ENCODE measurements around the gene HIRA. TPM values are rescaled to one million over a fixed set of nuclear protein-coding genes. Genes with fewer than 3 reads are reported as not detected.

The HIRA gene
- total RNA-seq, 2 experiments from 2014 or later: 52.0 to 52.8 TPM

DNA sequence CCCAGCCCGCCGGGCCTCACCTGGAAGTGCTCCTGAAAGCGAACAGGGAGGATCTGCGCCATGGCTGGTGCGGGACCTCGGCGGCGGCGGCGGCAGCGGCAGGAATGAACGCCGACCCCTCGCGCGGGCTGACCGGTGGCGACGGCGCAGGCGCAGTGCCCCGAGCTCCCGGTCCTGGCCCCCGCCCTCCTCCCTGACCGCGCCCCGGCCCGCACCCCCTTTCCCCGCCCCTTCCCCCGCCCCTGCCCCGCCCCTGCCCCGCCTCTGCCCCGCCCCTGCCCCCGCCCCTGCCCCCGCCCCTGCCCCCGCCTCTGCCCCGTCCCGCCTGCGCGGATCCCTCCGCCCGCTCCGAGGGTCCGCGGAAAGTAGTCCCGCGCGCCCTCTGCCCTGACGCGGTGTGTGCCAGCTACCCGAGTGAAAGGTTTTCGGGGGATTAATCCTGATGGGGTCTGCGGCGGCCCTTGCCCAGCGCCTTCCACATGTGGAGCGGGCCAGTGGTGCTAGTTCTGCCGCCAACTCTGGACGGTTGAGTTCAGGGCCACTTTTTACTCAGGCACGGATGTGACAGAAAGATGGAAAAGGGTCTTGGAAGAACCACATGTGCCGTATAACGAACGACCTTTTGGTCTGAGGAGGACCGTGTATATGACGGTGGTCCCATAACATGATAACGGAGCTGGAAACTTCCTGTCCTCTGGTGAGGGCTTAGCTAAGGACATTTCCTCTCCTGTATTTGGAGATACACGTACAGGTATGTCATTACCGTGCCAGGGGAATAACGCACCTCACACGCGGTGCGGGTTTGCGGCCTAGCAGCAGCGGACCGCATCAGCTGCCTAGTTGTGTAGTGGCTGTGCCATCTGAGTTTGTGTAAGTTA, 139.7 kb downstream of the HIRA start, which contains the start of gene CLTCL1:
CLTCL1 (minus strand) TSS at position 140 of the 878 bp plus-strand sequence; CDS start at position 62, 78 bp downstream.
- POLR2A ChIA-PET: interaction anchor here (0.8 to 1.6 kb wide), 7 partner anchors 113 to 188 kb away, joined by 3 to 7 read pairs (median 3); partner anchors contain the start of genes CDC45, DGCR2, ESS2 and HIRA
- CTCF ChIA-PET: interaction anchor here (0.8 to 1.6 kb wide), 4 partner anchors 112 to 338 kb away, joined by 3 to 5 read pairs (median 3); partner anchors contain the start of gene ESS2
- H3K9me3 Mint-ChIP-seq: no peaks in the 10 kb centered on the region
- H3K4me3 Mint-ChIP-seq: peak within 1 kb of the TSS; percentile 82
- peaks cover 25% of the 10 kb centered on the region for H3K4me1 Mint-ChIP-seq
- H3K27ac Mint-ChIP-seq: peak within 1 kb of the TSS; percentile 47
- H3K27me3 Mint-ChIP-seq: peaks cover 34% of the 10 kb centered on the region
- peak; percentile 77 for DNase-seq
- H3K36me3 Mint-ChIP-seq (ENCODE audit: low read depth): no peaks in the 10 kb centered on the region

DNA sequence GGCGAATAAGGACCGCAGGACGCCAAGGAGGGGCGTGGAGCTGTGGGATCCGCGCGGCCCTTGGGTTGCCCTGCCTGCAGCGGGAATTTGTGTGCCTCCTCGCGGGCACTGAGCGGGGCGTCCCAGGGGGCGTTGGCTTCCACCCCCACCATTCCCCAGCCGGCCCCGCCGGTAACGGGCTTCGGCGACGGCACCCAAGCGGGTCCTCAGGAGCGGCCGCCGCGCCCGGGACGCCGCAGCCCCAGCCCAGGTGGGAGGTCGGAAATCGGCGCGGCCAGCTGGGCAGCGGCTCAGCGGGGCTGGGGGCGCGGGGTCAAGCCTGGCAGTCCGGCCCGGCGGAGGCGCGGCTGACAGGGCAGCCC, 140.3 kb downstream of the HIRA start:
- peak; percentile 23 for DNase-seq
- POLR2A ChIA-PET: interaction anchor here (0.8 to 1.6 kb wide), 4 partner anchors 112 to 169 kb away, joined by 3 to 7 read pairs (median 4); partner anchors contain the start of genes DGCR2, ESS2, HIRA and SLC25A1
- Mint-ChIP-seq H3K27me3 (peaks cover 37% of the 10 kb centered on the region), H3K9me3 (no peaks in the 10 kb centered on the region), H3K36me3 (ENCODE audit: low read depth) (no peaks in the 10 kb centered on the region), H3K4me3 (peak overlapping the region; percentile 67), H3K27ac (no peak overlapping the region), H3K4me1 (peaks cover 25% of the 10 kb centered on the region)
- CTCF ChIA-PET: interaction anchor here (1.4 to 1.6 kb wide), 2 partner anchors 111 to 146 kb away, joined by 3 to 5 read pairs; partner anchors contain the start of gene ESS2

DNA sequence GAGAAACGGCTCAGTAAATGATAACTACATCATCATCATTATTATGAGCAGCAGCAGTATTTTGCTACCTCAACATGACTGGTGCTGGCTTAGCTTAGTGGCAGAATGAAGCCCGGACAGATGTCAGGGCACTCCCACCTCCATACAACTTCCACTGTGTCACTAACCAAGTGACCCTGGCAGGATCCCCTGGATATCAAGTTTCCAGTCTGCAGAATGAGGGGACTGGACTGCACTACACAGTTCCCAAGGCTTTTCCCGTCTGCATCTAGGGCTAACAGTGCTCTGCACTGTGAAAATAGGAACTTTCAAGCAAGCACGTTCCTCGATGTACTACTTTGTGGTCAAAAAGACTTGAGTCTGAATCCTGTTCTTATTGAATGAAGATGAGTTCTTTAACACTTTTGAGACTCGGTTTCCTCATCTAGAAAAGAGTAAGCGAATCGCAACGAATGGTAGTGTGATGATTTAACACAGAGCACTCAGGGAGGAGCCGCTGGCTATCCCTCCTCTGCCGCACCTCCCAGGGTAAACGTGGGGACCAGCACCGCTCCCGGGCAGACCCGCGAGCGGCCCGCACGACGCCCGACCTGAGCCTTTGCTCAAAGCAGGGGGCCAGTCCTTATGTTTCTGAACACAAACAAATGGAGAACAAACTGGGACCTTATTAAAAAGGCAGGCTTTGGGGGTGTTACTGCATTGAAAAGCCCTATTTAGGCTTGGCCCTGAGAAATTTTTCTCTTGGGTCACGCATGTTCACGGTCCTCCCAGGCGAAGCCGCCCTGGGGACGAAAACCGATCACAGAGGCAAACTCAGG, 140.9 kb downstream of the HIRA start:
- H3K27me3 Mint-ChIP-seq: peaks cover 37% of the 10 kb centered on the region
- no peaks in the 10 kb centered on the region for H3K9me3 Mint-ChIP-seq
- no peak for DNase-seq
- ChIA-PET CTCF (interaction anchor here (1.4 to 1.6 kb wide), 2 partner anchors 111 to 146 kb away, joined by 3 to 5 read pairs; partner anchors contain the start of gene ESS2), POLR2A (interaction anchor here (1.1 to 1.6 kb wide), 3 partner anchors 18 to 146 kb away, joined by 3 to 7 read pairs (median 3); partner anchors contain the start of genes ESS2 and HIRA)
- peak overlapping the region; percentile 67 for H3K4me3 Mint-ChIP-seq
- no peaks in the 10 kb centered on the region for H3K36me3 Mint-ChIP-seq (ENCODE audit: low read depth)
- H3K4me1 Mint-ChIP-seq: peaks cover 25% of the 10 kb centered on the region
- no peak overlapping the region for H3K27ac Mint-ChIP-seq

DNA sequence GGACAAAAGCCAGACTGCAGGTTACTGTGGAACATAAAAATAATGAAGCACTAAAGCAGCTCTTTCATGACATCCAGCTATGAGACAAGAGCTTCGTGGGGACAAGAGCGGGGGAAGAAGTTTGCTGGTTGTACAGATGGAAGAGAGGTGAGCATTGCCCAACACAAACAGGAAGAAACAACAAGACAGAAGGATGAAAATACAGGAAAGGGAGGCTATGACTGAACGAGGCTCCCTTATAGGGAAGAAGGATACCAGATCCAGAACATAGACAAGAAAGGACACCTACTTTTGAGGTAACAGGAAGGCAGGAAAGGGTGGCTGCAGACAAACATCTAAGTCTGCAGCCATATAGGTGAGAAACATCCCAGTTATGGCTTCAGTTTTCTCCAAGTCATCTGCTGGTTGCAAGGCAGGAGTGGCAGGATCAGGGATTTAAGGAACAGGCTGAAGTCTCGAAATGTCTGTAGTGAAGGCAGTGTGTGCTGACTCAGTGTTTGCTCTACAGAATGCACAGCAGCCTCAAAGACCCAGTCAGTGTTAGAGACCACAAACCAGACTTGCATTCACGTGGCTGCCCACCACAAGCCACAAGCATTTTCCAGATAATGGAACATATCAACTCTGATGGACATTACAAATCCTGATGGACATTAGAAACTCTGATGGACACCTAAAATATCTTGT, 141.9 kb downstream of the HIRA start:
- ChIA-PET POLR2A (interaction anchor here (1.1 kb wide), 1 partner anchor 17 kb away, joined by 3 read pairs; no protein-coding TSS in a partner anchor), CTCF (no interaction called here)
- Mint-ChIP-seq H3K36me3 (ENCODE audit: low read depth) (no peaks in the 10 kb centered on the region), H3K27me3 (peaks cover 37% of the 10 kb centered on the region), H3K9me3 (no peaks in the 10 kb centered on the region), H3K4me3 (no peak overlapping the region), H3K27ac (no peak overlapping the region), H3K4me1 (peaks cover 25% of the 10 kb centered on the region)
- peak; percentile 22 for DNase-seq

DNA sequence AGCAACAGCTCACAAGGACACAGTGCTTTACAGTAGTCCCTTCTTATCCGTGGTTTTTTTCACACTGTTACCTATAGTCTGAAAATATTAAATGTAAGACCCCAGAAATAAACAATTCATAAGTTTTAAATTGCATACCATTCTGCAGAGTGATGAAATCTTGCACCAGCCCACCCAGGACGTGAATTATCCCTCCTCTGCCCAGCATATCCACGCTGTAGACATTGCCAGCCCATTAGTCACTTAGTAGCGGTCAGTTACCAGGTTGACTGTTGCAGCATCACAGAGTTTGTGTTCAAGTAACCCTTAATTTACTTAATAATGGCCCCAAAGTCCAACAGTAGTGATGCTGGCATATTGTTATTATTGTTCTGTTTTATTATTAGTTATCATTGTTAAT, 143.6 kb downstream of the HIRA start:
- no peak overlapping the region for H3K4me3 Mint-ChIP-seq
- H3K36me3 Mint-ChIP-seq (ENCODE audit: low read depth): no peaks in the 10 kb centered on the region
- no peak for DNase-seq
- H3K27ac Mint-ChIP-seq: no peak overlapping the region
- H3K4me1 Mint-ChIP-seq: peaks cover 25% of the 10 kb centered on the region
- peaks cover 37% of the 10 kb centered on the region for H3K27me3 Mint-ChIP-seq
- H3K9me3 Mint-ChIP-seq: no peaks in the 10 kb centered on the region
- ChIA-PET POLR2A (no interaction called here), CTCF (no interaction called here)

DNA sequence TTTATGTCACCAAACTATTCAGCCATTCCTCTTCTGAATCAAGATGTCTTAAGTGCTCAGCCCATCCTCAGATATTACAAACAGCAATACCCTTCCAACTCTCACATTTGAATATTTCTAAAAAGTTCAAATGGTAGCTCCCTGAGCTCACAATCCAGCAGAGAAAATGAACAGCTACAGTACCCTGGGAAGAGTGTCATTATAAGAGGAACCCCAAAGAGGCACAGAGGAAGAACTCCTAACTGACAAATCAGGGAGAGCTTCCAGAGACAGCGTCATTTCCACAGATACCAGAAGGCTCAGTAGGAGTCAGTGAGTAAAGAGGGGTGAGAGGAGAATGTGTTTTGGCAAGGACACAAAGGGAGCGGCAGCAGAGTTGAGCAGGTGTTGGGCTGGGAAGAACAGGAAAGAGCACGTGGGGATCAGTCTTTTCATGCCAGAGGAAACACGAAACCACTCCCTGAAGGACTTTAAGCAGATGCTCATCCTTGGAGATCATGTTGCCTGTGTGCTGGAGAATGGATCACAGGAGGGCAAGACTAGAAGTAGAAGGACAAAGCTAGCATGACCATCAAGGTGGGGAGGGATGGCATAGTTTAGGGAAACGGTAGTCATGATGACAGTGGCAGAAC, 144.3 kb downstream of the HIRA start:
- no peak overlapping the region for H3K27ac Mint-ChIP-seq
- H3K27me3 Mint-ChIP-seq: peaks cover 37% of the 10 kb centered on the region
- H3K4me1 Mint-ChIP-seq: peaks cover 21% of the 10 kb centered on the region
- no peaks in the 10 kb centered on the region for H3K36me3 Mint-ChIP-seq (ENCODE audit: low read depth)
- CTCF ChIA-PET: no interaction called here
- no peaks in the 10 kb centered on the region for H3K9me3 Mint-ChIP-seq
- no peak overlapping the region for H3K4me3 Mint-ChIP-seq
- no peak for DNase-seq
- POLR2A ChIA-PET: no interaction called here

DNA sequence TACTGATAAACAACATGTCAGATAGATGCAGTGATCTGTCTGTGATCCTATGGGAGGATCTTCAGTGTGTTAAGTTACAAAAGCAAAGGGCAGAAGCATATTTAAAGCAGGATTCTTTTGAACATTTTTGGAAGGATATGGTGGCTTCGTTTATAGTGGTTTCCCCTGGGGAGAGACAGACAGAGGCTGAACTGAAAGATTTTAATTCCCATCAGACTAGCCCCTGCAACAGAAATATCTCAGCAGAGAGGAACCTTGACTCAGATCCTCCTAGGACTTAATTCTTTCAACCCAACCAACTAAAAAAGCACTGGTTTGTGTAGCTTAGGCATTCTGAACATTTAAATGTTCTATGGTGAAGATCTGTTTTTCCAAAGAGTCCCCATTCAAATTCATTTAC, 145.7 kb downstream of the HIRA start:
- H3K27ac Mint-ChIP-seq: no peak overlapping the region
- ChIA-PET POLR2A (no interaction called here), CTCF (no interaction called here)

More for the DNA sequence above, 145.7 kb downstream of the HIRA start:
- Mint-ChIP-seq H3K36me3 (ENCODE audit: low read depth) (no peaks in the 10 kb centered on the region), H3K9me3 (no peaks in the 10 kb centered on the region), H3K27me3 (peaks cover 34% of the 10 kb centered on the region), H3K4me1 (peaks cover 15% of the 10 kb centered on the region), H3K4me3 (no peak overlapping the region)
- no peak for DNase-seq

Other genes with a start within 250 kb of the HIRA start
- 1 to 10 TPM in 1 of 2 experiments, under 1 TPM in 1; 0.93 to 1.1 TPM for gene CLTCL1, start 140.0 kb downstream of the HIRA start, total RNA-seq
- gene MRPL40, start 812 bp upstream of the HIRA start, total RNA-seq: 10 to 100 TPM; 22.4 to 24.6 TPM
- 10 to 100 TPM; 31.8 to 32.9 TPM for gene C22orf39, start 16.0 kb upstream of the HIRA start, total RNA-seq
- gene UFD1, start 47.5 kb upstream of the HIRA start, total RNA-seq: 10 to 100 TPM; 62.1 to 65.6 TPM
- gene CDC45, start 48.2 kb upstream of the HIRA start, total RNA-seq: 10 to 100 TPM; 53.2 to 56.2 TPM
- under 1 TPM in 1 of 2 experiments, not detected in 1; 0.38 TPM for gene CLDN5, start 92.7 kb upstream of the HIRA start, total RNA-seq

Data from activated CD4-positive, alpha-beta memory T cell treated with anti-CD3 and anti-CD28 coated beads, Interleukin-2, amount 10 ng/mL, durations not matched to agents 7 days and 5 days (primary cell).